GM18508 (cell line): Measurements from ENCODE around the gene FBRSL1.
"Not testable (repeated sequence)": the region's sequence is repeated elsewhere in the genome, so short reads cannot be mapped to it uniquely, and the experiment has no call there.

Source experiments
- ATAC-seq: cut with Tn5 transposase; IDR thresholded peaks from one replicate; pipeline ENCODE4 v1.9.1; 2021; ENCODE audit warnings: moderate number of reproducible peaks; ENCODE audit not compliant: insufficient read depth, unreplicated experiment

FBRSL1 gene

DNA sequence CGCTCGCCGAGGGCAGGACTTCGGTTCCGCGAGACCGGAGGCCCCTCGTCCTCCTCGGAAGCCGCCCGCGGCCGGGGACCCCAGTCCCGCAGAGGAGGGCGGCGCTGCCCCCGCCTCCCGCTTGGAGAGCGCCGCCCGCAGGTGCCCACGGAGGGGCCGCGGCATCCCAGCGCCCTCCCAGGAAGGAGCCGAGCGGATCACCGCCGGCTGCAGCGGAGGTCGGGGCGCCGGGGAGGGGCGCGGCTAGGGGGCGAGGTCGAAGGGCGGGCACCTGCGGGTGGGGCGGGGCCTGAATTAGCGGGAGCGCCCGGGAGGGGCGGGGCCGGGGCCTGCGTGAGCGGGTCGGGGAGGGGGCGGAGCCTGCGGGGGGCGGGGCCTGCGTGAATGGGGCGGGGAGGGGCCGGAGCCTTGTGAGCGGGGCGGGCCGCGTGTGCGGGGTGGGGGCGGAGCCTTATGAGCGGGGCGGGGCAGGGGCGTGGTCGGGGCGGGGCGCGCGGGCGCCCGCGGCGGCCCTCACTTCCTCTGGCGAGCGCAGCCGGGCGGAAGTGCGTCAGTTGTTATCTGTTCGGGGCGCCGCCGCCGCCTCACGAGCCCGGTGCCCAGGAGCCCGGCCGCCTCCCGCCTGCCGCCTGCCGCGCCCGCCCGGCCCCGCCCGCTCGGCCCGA lies at the start of gene FBRSL1:
FBRSL1 (plus strand) TSS at position 550 of the 665 bp plus-strand sequence.
- ATAC-seq: peak; percentile 43

DNA sequence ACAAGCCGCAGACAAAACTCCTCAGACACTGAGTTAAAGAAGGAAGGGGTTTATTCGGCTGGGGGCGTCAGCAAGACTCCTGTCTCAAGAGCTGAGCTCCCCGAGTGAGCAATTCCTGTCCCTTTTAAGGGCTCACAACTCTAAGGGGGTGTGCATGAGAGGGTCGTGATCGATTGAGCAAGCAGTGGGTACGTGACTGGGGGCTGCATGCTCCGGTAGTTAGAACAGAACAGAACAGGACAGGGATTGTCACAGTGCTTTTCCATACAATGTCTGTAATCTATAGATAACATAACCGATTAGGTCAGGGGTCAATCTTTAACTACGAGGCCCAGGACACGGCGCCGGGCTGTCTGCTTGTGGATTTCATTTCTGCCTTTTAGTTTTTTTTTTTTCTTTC lies 49.5 kb upstream of the FBRSL1 start:
- ATAC-seq: not testable (repeated sequence)

DNA sequence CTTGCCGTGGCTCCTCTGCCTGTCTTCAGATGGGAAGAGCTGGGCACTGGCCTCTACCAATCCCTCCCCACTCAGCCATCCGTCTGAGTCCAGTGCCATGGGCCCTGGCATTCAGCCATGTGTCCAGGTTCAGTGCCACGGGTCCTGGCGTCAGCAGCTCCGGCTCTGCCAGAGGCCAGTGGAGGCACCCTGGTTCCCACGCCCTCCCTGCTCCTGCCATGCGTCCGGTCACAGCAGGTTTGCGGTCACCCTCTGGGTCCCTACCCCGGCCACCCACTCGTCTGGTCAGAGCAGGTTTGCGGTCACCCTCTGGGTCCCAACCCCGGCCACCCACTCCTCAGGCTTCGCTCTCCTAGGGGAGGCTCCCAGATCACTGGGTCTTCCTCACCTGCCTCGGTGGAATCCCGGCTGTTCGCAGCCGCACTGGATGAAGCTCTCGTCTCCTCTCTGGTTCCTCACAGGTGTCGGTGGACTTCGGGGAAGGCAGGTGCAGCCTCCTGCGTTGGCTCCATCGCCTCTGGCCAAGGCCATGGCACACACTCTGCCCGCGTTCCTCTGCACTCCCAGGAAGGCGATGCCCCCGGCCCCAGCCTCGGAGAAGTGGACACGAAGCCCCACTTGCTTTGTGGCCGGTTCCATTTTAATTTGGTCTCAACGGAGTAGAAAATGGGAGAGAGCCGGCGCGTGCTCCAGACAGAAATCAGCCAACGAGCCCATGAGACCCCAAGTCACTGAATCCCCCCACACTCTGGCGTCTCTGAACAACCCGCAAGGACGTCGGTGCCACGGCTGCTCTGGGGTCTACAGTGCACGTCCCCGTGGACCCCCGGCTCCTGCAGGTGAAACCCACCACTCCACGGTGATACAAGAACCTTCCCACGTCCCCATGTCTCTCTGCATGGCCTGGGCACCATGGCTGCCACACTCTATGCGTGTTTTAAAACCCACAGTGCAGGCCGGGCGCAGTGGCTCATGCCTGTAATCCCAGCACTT lies 47.8 kb upstream of the FBRSL1 start:
- ATAC-seq: no peak

DNA sequence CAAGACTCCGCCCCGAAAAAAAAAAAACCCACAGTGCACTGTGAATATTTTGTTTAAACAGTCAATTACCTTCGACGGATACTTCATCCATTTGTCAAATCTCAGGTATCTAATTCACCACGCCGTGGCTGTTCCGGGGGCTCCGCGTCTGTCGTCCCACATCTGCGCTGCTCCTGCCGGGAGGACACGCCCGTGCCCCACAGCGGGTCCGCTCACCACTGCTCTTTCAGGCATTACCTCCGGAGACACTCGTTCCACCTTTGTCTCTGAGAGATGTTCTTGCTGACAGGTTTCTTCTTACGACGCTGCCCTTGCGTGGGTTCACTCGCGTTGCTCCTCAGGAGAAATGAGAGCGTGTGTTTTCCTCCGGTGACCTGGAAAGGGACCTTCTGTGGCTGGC lies 46.9 kb upstream of the FBRSL1 start:
- no peak for ATAC-seq

DNA sequence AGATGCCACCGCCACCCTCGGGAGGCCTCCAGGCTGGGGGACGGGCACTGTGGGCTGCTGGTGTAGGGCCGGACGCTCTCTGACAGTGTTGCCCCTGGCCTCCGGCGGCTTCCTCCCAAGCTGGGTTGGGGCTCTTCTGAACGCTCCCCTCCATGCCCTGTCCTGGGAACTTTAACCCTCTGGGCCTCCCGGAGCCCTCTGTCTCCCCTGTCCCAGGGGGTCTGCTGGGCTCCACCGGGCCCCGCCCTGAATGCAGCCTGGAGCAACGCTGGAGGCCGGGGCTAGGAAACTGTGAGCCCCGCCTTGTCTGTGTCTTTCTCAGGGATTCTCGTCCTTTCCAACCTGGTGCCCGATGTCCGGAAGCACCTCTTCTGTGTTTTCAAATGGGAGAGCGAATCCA lies 45.7 kb upstream of the FBRSL1 start:
- no peak for ATAC-seq

DNA sequence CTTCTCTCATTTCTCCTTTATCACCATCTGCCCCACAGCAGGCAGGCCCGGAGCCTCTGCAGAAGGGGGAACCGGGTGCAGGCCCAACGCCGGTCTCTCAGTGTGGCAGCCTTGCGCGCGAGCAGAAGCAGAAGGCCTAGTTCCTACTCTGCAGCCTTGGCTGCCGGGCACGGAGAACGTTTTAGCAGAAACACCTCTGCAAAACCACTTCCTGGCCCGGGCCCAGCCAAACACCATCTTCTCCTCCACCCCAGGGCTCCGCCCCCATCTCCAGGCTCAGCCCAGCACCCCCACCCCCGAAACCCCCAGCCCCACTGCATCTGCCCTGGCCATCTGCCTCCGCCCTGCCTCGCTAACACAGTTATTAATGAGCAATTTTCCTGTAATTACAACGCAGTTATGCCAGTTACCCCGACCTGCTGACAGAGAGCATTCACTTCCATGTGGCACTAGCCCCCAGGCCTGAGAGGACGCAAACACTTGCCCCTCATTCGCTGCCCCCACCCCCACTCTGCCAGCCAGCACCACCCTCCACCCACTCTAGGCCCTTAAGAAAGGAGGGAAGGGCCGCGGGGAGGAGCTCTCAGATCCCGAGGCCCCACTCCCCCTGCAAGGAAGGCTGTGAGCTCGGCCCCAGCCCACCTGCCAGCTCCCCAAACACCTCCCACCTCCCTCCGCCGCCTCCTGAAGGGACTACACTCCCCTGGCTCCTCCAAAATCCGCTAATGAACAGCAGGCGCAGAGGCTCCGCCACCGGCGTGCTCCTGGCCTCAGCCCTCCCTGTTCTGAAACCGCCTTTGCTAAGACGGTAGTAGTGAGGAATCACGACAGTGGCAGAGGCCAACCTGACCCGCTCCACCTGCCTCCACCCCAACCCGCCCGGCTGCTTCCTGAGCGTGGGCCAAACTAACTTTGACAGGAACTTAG lies 44.7 kb upstream of the FBRSL1 start:
- ATAC-seq: peak; percentile 49

DNA sequence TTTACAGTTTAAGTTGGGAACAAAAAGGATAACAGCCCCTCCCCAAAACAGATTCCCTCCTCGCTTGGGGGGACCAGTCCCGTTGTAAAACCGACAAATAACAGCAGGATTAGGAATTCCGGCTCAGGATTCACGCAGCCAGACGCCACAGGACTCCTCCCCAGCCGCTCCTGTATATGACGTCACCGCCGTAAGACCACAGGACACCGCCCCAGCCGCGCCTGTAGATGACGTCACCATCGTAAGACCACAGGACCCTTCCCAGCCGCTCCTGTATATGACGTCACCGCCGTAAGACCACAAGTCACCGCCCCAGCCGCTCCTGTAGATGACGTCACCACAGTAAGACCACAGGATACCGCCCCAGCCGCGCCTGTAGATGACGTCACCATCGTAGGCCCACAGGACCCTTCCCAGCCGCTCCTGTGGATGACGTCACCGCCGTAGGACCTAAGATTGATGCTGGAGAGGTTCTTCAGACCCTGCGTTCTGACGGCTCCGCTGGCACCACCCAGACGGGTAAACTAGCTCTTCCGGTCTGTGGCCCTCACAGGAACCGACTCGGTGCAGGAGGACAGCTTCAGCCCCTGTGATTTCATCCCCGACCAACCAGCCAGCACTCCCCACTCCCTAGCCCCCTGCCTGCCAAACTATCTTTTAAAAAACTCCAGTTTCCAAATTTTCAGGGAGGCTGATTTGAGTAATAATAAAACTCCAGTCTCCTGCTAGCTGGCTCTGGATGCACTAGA lies 43.9 kb upstream of the FBRSL1 start:
- no peak for ATAC-seq

DNA sequence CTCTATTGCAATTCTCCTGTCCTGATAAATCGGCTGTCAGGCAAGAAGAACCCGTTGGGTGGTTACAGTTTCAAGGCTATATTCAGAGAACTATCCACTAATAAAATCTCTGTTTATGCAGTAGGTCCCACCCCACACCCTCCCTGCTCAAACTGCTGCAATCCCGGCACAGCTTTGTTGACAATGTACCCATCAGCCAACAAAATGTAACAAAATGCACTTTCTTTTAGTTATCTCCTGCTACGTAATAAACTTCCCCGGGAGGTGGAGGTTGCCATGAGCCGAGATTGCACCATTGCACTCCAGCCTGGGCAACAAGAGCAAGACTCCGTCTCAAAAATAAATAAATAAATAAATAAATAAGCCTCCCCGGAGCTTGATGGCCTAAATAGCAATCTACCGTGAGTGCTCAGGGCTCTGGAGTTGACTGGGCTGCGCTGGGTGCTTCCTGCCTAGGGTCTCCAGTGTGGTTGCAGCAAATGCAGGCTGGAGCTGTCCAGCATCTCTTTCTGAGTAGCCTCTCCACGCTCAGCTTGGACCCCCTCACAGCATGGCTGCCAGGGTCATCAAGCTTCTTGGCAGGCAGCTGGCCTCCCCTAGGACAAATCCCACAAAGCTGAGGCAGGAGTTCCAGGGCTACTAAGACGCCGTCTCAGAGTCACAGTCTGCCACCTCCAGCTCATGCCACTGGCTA lies 43.2 kb upstream of the FBRSL1 start:
- ATAC-seq: no peak

DNA sequence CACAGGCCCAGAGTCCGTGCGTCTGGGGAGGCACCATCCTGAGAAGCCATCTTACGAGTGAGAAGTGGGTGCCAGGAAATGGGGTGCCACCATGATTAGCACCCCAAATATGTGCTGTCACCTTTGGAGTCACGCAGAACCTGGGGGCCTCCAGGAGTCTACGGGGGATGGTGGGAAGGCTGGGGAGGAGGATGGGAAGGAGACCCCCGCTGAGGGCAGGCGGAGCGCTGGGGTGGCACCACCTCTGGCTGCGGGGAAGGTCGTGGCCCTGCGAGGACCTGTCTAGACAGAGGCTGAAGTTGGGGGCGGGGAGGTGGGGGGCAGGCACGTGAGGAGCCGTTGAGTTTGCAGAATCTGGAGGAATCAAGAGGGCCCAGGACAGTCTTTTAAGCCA lies 42.6 kb upstream of the FBRSL1 start:
- ATAC-seq: no peak

DNA sequence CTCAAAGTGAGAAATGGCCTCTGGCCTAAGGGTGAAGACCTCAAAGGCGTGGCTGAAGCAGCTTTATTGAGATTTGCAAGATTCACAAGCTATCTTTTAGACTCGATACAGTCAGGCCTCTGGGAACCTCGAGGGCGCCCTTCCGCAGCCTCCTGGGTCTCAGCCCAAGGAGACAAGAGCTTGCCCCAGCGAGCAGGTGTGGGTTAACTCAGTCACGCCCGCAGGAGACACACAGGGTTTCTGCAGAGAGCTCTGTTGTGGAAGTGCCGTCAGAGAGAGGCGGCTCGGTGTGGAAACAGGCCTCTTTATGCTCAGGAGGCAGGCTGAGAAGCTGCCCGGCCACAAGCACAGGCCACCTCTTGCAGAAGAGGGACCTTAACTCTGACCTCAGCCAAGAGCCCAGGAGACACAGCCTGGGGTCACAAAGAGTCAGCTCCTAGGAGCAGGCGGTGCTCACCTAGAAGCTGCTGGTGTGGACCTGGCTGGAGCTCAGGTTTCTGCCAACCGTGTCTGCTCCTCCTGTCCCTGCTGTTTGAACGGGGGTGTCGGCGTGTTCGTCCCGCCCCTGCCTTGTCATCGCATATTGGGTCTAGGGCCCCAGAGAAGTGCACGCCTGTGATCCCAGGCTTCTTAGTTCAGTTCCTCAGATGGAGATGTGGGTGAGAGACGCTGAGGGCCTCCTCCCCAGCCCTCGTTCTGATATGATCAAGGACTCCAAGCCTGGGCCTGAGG lies 42.1 kb upstream of the FBRSL1 start:
- ATAC-seq: no peak

DNA sequence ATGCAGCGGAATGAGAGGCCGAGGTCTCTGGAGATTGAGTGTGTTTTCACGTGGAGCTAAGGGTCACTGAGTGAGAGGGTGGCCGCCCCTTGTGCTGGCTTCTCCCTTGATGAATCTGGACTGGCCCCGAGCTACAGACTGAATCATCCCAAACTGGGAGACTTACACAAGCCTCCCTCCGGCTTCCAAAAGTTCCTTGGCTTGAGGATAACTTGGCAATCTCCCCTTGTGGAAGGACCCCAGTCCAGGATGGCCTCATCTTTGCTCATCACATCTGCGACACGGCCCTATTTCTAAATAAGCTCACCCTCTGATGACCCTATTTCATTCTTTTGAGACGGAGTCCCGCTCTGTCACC lies 41.5 kb upstream of the FBRSL1 start:
- no peak for ATAC-seq

DNA sequence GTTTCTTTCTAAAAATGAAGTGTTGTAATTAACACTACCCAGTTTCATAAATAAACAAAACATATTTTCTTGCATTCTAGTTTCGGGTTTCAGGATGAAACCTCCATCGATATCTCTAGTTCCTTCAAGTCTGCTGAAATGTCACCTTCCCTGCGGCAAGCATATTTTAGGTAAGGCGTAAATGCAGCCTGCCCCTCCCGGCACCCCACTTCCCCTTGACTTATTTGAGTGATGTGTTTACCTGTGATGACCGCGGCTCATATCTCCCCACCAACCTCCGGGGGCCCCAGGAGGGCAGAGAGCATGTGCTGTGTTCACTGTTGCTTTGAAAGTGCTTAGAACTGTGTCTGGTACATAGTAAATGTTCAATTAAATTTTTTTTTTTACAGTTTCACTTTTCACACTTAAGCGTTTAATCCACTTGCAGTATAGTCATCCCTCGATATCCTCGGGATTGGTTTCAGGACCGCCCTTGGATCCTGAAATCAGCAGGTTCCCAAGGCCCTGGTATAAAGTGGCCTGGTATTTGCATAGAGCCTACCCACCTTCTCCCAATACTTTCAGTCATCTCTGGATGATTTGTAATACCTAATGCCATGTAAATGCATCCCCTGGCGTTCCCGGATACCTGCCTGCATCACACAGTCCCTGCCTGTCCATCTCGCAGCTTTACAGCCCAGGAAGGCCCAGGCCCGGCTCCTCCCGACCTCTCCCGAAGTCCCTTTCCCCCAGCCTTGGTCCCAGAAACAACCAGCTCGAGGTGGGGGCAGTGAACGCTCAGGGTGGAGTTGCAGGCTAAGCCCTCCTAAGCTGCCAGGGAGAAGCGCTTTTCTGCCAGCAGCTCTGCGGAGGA lies 40.2 kb upstream of the FBRSL1 start:
- no peak for ATAC-seq

DNA sequence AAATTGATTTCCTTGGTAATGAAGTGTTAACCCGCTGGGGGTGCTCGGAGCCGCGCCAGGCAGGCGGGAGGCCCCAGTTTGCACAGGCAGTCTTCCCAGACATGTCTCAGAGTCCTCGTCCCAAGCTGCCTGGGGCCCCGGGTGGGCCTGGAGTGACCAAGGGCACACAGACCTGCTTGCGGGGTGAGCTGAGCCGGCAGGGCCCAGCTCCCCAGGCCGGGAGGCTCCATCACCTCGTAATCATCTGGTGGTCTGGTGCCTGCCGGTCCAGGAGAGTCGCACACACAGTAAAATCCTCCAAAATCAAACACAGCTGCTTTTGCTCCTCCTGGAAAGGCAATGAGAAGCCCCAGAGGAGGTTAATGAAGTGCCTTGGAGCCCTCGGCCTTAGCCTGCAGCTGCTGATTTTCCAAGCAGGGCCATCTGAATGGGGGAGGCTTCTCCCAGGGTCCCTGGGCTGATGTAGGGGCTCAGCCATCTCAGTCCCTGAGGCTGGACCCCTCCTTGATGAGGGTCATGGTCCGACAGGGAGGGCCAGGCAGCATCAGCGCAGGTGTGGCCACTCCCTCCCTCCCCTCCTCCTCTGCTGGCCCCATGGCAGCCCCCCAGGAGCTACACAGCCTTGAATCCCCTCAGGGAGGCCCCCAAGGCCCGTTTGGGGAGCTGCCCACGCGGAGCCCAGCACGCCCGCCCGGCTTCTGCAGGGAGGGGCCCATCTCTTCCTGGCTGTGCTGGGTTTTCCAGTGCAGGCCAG lies 39.4 kb upstream of the FBRSL1 start:
- no peak for ATAC-seq

DNA sequence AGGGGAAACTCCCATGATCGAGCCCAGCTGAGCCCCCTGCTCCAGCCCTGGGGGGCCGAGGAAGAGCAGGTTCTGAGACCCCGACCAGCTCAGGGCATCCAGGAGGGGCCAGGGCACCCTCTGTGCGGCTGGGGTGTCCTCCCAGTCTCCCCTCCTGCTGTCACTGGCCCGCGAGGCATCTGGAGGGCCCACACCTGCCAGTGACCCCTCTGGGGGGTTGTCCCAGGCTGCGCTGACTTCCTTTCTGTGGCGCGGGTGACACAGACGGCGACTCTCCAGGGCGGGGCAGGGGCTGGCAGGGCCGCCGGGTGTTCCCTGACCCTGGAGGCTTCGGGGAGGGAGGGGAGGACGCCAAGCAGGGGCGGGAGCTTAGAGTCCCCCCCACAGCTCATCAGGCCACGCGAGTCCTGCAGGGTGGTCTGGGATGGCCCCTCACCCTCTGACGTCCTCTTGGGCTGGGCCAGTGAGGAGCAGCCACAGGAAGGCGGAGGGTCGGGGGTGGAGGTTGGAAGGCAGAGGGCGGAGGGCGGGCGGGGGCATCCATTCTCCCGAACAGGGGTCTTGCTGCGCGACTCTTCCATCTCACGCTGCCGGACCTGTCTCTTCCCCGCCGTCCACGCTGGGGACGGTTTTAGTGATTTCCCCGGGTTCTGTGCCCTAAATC lies 38.6 kb upstream of the FBRSL1 start:
- no peak for ATAC-seq

DNA sequence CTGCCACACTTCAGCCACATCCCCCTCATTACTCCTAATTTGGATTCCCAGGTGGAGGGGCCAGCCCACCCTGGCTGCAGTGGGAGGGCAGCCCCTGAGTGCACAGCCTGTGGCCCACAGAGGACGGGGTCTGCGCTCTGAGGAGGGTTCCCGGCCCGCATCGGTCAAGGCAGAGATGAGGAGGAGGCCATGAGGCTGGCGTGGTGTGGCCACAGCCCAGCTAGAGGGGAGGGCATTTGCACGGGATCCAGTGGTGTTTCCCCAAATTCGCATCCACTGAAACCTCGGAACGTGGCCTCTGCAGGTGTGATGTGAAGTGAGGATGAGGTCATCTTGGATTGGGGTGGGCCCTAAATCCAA lies 38.1 kb upstream of the FBRSL1 start:
- ATAC-seq: no peak

DNA sequence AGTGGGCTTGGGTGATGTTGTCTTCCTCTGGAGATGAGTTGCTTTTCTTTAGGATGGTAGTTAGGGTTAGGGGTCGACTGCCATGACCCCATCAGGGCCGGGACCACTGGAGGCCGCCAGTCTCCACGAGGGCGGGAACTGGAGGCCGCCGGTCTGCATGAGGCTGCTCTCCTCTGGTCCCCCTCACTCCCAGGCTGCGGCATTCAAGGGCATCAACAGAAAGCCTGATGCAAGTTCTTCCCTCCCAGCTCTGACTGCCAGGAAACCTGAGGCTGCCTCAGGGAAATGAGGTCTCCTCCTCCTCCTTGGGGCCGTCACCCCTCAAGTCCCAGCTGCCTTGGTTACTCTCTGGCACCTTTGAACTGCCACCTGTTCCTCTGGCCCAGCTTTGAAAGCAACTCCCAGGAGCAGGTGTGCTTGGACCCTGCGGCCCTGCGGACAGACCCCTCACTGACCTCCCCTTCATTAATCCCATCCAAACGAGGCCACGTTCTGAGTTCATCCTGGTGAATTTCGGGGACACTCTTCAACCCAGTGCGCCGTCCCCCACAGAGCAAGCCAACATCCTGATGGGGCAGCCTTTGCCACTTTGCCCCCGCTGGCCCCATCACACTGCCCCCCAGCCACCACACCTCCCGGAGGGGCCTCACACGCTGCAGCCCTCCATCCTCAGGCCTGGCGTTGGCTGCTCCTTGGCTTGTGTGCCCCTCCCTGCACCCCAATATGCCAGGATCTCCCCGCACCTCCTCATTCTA lies 37.2 kb upstream of the FBRSL1 start:
- ATAC-seq: no peak
